Gastroesophageal sphincter (tissue), 3 donors: ENCODE results near the gene MRPS22.

Experiments used
- CTCF ChIP-seq, 4 experiments: fragments of 200-600 bp in 2 of 4; fragments of 450-650 bp in 2 of 4; sonication (generic) in 1 of 4; IDR thresholded peaks; one replicate each; pipeline ENCODE4 v1.5.1; 2017 to 2019; ENCODE audit warnings: antibody characterized with exemption in 4 of 4, mild to moderate bottlenecking in 2 of 4, moderate library complexity in 2 of 4
- POLR2AphosphoS5 ChIP-seq: sonication (generic); formaldehyde crosslinking; IDR thresholded peaks from one replicate; pipeline ENCODE4 v1.6.1; 2017; ENCODE audit warnings: antibody characterized with exemption

DNA sequence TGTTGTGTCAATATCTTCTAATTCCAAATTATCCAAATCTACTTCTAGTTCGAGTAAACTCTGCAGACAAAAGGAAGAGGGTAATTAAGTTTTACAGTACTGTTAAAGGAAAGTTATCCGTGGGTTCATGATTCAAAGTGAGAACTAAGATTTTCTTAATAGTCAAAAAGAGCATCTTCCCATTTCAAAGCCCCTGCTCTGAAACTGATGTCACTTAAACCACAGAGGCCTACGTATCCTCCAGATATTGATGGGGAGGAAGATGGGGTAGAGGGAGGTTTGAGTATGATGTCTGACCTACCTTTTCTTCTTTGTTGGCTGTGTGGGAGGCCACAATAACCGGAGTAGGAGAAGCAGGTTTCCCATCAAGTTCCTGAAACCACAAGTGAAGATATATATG is 14.1 kb downstream of the MRPS22 start:
- TF ChIP-seq CTCF (IDR thresholded peaks at IDR 0.05) (no peak), POLR2AphosphoS5 (no peak)
